ENCODE results near the gene WFDC10A. TPM values are rescaled to one million over a fixed set of nuclear protein-coding genes. Genes with fewer than 3 reads are reported as not detected.
"Not testable (repeated sequence)": the region's sequence is repeated elsewhere in the genome, so short reads cannot be mapped to it uniquely, and the experiment has no call there.

The WFDC10A gene
- total RNA-seq, result not detected in 2 replicates

DNA sequence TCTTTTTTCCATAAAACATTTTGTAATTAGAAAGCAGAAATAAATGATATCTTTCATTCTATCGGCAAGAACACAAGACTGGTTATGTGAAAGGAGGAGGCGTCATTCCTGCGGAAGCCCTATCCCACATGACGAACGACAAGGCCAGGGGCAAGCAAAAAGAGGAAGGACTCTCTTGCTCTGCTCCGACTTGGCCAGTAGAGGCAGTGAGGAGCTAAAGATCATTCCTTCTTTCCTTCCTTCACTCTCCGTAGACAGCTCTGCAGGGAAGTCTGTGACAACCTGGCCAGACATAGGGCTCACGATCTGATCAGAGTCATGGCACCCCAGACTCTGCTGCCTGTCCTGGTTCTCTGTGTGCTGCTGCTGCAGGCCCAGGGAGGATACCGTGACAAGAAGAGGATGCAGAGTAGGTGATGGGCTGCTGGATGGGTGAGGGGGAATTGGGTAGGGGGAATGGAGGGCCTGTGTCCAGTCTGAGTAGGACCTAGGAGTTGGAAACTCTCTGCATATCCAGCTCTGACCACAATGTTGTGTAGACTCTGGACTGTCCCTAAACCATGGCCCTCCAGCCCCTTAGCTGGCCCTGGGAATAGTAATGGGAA lies at the start of gene WFDC10A:
WFDC10A (plus strand) TSS at position 244 of the 605 bp plus-strand sequence; CDS start at position 319, 75 bp downstream.
- Mint-ChIP-seq H3K4me3 (no peak within 1 kb of the TSS), H3K27ac (no peak within 1 kb of the TSS), H3K27me3 (peaks cover 17% of the 10 kb centered on the region), H3K4me1 (peaks cover 4% of the 10 kb centered on the region), H3K9me3 (no peaks in the 10 kb centered on the region), H3K36me3 (ENCODE audit: low read depth) (no peaks in the 10 kb centered on the region)
- peak; percentile 69 for DNase-seq
- intact Hi-C loops (cut with micrococcal nuclease), result no loop called here

DNA sequence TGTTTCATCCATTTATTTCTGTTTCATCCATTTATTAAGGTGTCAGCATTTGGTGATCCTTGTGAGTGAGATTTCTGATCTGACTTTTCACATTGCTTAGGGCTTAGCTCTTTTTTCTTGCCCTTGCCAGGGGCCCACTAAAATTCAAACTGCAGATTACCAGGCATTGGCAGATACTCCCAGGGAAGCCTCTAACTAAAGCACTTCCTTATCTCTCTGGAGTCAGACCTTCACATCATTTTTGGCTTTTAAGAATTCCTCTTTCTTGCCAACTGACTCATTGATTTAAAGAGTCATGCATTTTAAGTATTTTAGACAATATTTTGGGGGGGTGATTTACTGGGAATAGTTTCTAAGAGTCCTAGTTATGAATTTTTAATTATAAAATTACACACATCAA lies 47.8 kb upstream of the WFDC10A start:
- DNase-seq, result no peak
- Mint-ChIP-seq H3K27ac (no peak overlapping the region), H3K4me1 (no peaks in the 10 kb centered on the region), H3K36me3 (ENCODE audit: low read depth) (no peaks in the 10 kb centered on the region), H3K27me3 (peaks cover 23% of the 10 kb centered on the region), H3K4me3 (no peak overlapping the region), H3K9me3 (no peaks in the 10 kb centered on the region)
- intact Hi-C loops (cut with micrococcal nuclease), result no loop called here

DNA sequence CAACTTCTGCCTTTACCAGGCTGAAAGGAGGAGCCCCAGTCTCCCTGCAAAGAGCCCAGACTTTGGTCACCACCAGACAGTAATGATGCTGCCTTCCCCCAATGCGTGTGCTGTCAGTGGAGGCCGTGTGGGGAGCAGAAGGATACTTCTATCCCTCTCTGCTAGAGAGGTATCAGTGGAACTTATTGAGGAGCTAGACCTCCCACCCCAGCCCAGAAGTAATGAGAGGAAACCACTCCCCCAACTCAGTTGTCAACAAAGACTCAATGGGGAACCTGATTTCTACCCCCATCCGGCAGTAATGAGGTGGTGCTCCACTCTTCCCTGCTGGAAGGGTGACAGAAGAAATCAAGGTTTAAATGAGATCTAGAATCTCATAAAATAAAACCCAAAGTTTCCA lies 46.0 kb upstream of the WFDC10A start:
- no peak for DNase-seq
- H3K36me3 Mint-ChIP-seq (ENCODE audit: low read depth), result no peaks in the 10 kb centered on the region
- H3K4me3 Mint-ChIP-seq, result no peak overlapping the region
- peaks cover 29% of the 10 kb centered on the region for H3K27me3 Mint-ChIP-seq
- no peaks in the 10 kb centered on the region for H3K9me3 Mint-ChIP-seq
- intact Hi-C loops (cut with micrococcal nuclease), result no loop called here
- no peak overlapping the region for H3K27ac Mint-ChIP-seq
- H3K4me1 Mint-ChIP-seq, result no peaks in the 10 kb centered on the region

DNA sequence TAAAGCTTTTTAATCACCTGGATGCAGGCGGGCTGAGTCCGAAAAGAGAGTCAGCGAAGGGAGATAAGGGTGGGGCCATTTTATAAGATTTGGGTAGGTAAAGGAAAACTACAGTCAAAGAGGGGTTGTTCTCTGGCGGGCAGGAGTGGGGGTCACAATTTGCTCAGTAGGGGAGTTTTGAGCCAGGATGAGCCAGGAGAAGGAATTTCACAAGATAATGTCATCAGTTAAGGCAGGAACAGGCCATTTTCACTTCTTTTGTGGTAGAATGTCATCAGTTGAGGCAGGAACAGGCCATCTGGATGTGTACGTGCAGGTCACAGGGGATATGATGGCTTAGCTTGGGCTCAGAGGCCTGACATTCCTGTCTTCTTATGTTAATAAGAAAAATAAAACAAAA lies 45.2 kb upstream of the WFDC10A start:
- H3K27me3 Mint-ChIP-seq, result peaks cover 29% of the 10 kb centered on the region
- H3K9me3 Mint-ChIP-seq; DNase-seq; intact Hi-C loops (cut with micrococcal nuclease); H3K4me3 Mint-ChIP-seq; H3K27ac Mint-ChIP-seq; H3K4me1 Mint-ChIP-seq; H3K36me3 Mint-ChIP-seq (ENCODE audit: low read depth): not testable (repeated sequence)

DNA sequence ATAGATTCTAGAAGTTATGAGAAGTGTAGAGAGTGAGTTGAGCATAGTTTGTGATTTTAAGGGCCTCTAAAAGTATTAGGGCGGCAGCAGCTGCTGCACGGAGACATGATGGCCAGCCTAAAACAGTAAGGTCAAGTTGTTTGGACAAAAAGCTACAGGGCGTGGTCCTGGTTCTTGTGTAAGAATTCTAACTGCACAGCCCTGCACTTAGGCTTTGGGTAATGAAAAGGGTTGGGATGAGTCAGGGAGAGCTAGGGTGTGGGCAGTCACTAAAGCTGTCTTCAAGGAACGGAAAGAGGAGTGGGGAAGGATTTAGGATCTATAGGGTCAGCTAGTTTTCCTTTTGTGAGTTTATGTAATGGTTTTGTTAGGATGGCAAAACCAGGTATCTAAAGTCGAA lies 43.6 kb upstream of the WFDC10A start:
- intact Hi-C loops (cut with micrococcal nuclease); DNase-seq; H3K4me3 Mint-ChIP-seq; H3K9me3 Mint-ChIP-seq; H3K27ac Mint-ChIP-seq; H3K36me3 Mint-ChIP-seq (ENCODE audit: low read depth); H3K4me1 Mint-ChIP-seq: not testable (repeated sequence)
- peaks cover 22% of the 10 kb centered on the region for H3K27me3 Mint-ChIP-seq

DNA sequence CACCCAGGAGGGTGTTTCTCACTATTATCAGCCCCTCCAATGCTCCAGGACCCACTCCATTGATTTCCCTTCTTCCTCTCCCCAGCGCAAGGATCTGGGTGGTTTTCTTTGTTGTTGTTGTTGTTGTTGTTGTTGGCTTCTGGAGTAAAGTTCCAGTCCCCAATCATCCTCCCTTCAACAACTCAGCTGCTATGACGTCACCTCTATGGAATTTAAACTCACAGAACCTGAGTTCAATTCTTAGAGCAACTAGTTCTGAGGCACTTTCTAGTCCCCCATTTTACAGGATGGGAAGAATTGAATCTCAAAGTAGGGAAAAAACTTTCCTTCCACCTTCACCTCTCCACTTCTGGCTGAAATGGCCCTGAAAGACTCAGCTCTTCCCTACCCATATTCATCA lies 40.7 kb upstream of the WFDC10A start:
- Mint-ChIP-seq H3K9me3 (no peaks in the 10 kb centered on the region), H3K27ac (no peak overlapping the region), H3K27me3 (peaks cover 21% of the 10 kb centered on the region), H3K4me1 (peaks cover 2% of the 10 kb centered on the region), H3K4me3 (no peak overlapping the region), H3K36me3 (ENCODE audit: low read depth) (no peaks in the 10 kb centered on the region)
- DNase-seq, result no peak
- intact Hi-C loops (cut with micrococcal nuclease), result no loop called here

- Mint-ChIP-seq H3K27me3 (peaks cover 26% of the 10 kb centered on the region), H3K27ac (no peak overlapping the region), H3K36me3 (ENCODE audit: low read depth) (no peaks in the 10 kb centered on the region), H3K4me3 (no peak overlapping the region), H3K9me3 (no peaks in the 10 kb centered on the region), H3K4me1 (peaks cover 2% of the 10 kb centered on the region)
- intact Hi-C loops (cut with micrococcal nuclease), result no loop called here
- DNase-seq, result no peak
Observed at GRCh38 chr20:45589725-45590124, 39.8 kb upstream of the WFDC10A start.

- H3K9me3 Mint-ChIP-seq, result no peaks in the 10 kb centered on the region
- peaks cover 30% of the 10 kb centered on the region for H3K27me3 Mint-ChIP-seq
- H3K4me3 Mint-ChIP-seq, result no peak overlapping the region
- intact Hi-C loops (cut with micrococcal nuclease), result loop anchor here (1.0 kb wide), 1 partner anchor 179 kb away; no protein-coding TSS in a partner anchor
- no peak overlapping the region for H3K27ac Mint-ChIP-seq
- peak; percentile 70 for DNase-seq
- H3K4me1 Mint-ChIP-seq, result peaks cover 2% of the 10 kb centered on the region
- no peaks in the 10 kb centered on the region for H3K36me3 Mint-ChIP-seq (ENCODE audit: low read depth)
Observed at GRCh38 chr20:45592574-45593189, 36.9 kb upstream of the WFDC10A start.

- no peaks in the 10 kb centered on the region for H3K9me3 Mint-ChIP-seq
- intact Hi-C loops (cut with micrococcal nuclease), result no loop called here
- H3K36me3 Mint-ChIP-seq (ENCODE audit: low read depth), result no peaks in the 10 kb centered on the region
- H3K4me3 Mint-ChIP-seq, result no peak overlapping the region
- no peak for DNase-seq
- H3K4me1 Mint-ChIP-seq, result peaks cover 2% of the 10 kb centered on the region
- no peak overlapping the region for H3K27ac Mint-ChIP-seq
- peaks cover 30% of the 10 kb centered on the region for H3K27me3 Mint-ChIP-seq
Observed at GRCh38 chr20:45593498-45593897, 36.0 kb upstream of the WFDC10A start.

- intact Hi-C loops (cut with micrococcal nuclease), result no loop called here
- H3K4me1 Mint-ChIP-seq, result peaks cover 2% of the 10 kb centered on the region
- H3K9me3 Mint-ChIP-seq, result no peaks in the 10 kb centered on the region
- DNase-seq, result peak; percentile 40
- H3K27ac Mint-ChIP-seq, result no peak overlapping the region
- peaks cover 26% of the 10 kb centered on the region for H3K27me3 Mint-ChIP-seq
- no peaks in the 10 kb centered on the region for H3K36me3 Mint-ChIP-seq (ENCODE audit: low read depth)
- no peak overlapping the region for H3K4me3 Mint-ChIP-seq
Observed at GRCh38 chr20:45595235-45595634, 34.3 kb upstream of the WFDC10A start.

DNA sequence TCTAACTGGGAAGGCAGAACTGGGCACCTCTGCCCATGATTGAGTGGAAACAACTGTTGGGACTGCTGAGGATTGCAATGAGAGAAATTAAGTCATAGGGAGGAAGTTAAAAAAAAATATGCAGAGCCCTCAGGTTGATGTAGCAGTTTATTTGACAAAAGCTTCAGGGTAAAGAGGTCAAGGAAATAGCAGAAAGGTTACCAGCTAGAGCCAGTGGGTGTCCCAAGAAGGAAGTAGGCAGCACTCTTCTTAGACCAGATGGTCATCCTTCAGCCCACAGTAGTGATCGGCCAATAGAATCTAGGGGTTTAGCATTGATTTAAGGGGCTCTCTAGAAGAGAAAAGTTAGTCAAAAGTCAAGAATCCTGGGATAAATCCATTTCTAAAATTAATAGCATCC lies 21.7 kb upstream of the WFDC10A start:
- Mint-ChIP-seq H3K9me3 (peaks cover 31% of the 10 kb centered on the region), H3K27me3 (peaks cover 5% of the 10 kb centered on the region), H3K36me3 (ENCODE audit: low read depth) (peaks cover 9% of the 10 kb centered on the region), H3K4me1 (peaks cover 16% of the 10 kb centered on the region), H3K27ac (no peak overlapping the region), H3K4me3 (no peak overlapping the region)
- intact Hi-C loops (cut with micrococcal nuclease), result no loop called here
- peak; percentile 26 for DNase-seq

- Mint-ChIP-seq H3K4me3 (no peak overlapping the region), H3K9me3 (peaks cover 24% of the 10 kb centered on the region), H3K27me3 (peaks cover 5% of the 10 kb centered on the region), H3K4me1 (peaks cover 16% of the 10 kb centered on the region), H3K36me3 (ENCODE audit: low read depth) (peaks cover 9% of the 10 kb centered on the region), H3K27ac (peak overlapping the region; percentile 3)
- intact Hi-C loops (cut with micrococcal nuclease), result loop anchor here (1.0 to 5.0 kb wide), 2 partner anchors 141 to 476 kb away; partner anchors contain the start of gene NCOA5
- peak; percentile 54 for DNase-seq
Observed at GRCh38 chr20:45611054-45611453, 18.5 kb upstream of the WFDC10A start.

DNA sequence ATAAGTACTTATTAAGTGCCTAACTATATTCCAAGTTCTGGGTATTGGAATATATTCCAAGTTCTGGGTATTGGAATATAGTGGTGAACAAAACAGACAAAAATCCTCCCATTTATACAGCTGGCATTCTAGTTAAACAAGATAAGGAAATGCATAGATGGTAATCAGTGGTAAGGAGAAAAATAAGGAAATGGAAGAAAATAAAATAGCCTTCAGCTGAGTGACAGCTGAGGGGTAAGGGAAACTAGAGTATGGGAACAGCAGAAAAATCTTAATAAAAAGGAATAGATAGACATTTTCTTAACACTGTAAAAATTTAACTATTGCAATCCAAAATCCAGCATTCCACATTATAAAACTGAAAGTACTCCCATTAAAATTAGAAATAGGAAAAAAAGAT lies 17.2 kb upstream of the WFDC10A start:
- Mint-ChIP-seq H3K36me3 (ENCODE audit: low read depth) (peaks cover 7% of the 10 kb centered on the region), H3K27ac (no peak overlapping the region), H3K9me3 (peaks cover 21% of the 10 kb centered on the region), H3K4me3 (no peak overlapping the region), H3K27me3 (peaks cover 5% of the 10 kb centered on the region), H3K4me1 (peaks cover 16% of the 10 kb centered on the region)
- intact Hi-C loops (cut with micrococcal nuclease), result loop anchor here (5.0 kb wide), 1 partner anchor 475 kb away; the partner anchor contains the start of gene NCOA5
- DNase-seq, result no peak

- Mint-ChIP-seq H3K9me3 (no peaks in the 10 kb centered on the region), H3K27ac (no peak overlapping the region), H3K36me3 (ENCODE audit: low read depth) (no peaks in the 10 kb centered on the region), H3K4me3 (no peak overlapping the region), H3K27me3 (peaks cover 9% of the 10 kb centered on the region), H3K4me1 (no peaks in the 10 kb centered on the region)
- intact Hi-C loops (cut with micrococcal nuclease), result no loop called here
- peak; percentile 25 for DNase-seq
Observed at GRCh38 chr20:45617591-45617990, 11.9 kb upstream of the WFDC10A start.
